ENCODE results near the gene PRR36. TPM values are rescaled to one million over a fixed set of nuclear protein-coding genes. Genes with fewer than 3 reads are reported as not detected.

PRR36 gene
- total and polyA plus RNA-seq, 5 donors from 2014 or later, result 0.05 to 0.22 (median 0.12) TPM; not detected in 2

DNA sequence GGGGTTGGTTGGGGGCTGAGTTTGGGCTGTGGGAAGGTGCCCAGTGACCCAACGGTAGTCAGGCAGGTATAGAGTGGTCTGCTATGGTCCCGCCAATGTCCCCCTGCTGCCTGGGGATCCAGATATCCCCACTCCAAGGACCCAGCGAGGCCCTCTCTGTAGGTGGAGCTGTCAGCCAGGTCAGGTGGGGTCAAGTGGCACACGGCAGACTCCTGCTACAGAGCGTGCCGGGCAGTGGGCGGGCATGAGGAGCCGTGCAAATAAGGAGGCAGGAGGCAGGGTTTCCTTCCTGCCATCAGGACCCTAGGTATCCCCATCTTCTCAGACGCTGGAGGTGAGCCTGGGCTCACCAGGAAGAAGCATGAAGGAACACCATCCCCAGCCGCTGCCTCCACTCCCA, 29.2 kb downstream of the PRR36 start:
- no peaks in the 10 kb centered on the region for H3K36me3 Mint-ChIP-seq
- Histone ChIP-seq H3K9me3 (ENCODE audit: control insufficient read depth in 2 of 2, low read length in 2 of 2) (no peaks in the 10 kb centered on the region), H3K4me3 (ENCODE audit: low read depth, low read length) (no peak overlapping the region), H3K36me3 (ENCODE audit: control insufficient read depth, insufficient read depth, low read length) (no peaks in the 10 kb centered on the region), H3K4me1 (ENCODE audit: control insufficient read depth, insufficient read depth, low read length, poor library complexity, severe bottlenecking) (no peaks in the 10 kb centered on the region), H3K27me3 (ENCODE audit: control insufficient read depth, insufficient read depth, low read length) (no peaks in the 10 kb centered on the region), H3K27ac (ENCODE audit: insufficient read depth, low read length, poor library complexity, severe bottlenecking) (no peak overlapping the region)
- H3K4me3 Mint-ChIP-seq, result no peak overlapping the region
- ATAC-seq (ENCODE audit: low read depth in 2 of 2) (no peak), DNase-seq (no peak)
- no peak overlapping the region for H3K27ac Mint-ChIP-seq
- H3K27me3 Mint-ChIP-seq, result no peaks in the 10 kb centered on the region
- H3K4me1 Mint-ChIP-seq, result no peaks in the 10 kb centered on the region
- H3K9me3 Mint-ChIP-seq, result peaks cover 0 to 2% (median 0%) of the 10 kb centered on the region in 7 donors

DNA sequence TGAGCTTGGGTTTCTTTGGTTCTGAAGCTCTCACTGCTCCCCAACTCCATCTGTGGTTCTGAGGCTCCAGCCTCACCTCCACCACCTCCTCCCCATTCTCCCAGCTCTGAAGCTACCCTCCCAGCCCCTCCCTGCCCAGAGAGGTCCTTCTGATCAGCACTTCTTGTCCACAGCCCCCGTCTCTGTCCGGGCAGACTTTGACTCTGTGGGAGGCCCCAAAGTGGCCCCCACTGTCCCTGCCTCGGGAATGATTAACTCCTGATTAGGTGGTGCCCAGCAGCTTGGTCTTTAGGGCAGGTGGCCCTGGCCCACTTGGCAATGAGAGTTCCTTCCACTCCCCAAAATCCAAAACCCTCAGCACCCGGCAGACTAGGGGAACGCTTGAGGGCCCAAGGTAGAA, 29.8 kb downstream of the PRR36 start:
- no peaks in the 10 kb centered on the region for H3K27me3 ChIP-seq (ENCODE audit: control insufficient read depth, insufficient read depth, low read length)
- Mint-ChIP-seq H3K4me3 (no peak overlapping the region), H3K27ac (no peak overlapping the region)

DNA sequence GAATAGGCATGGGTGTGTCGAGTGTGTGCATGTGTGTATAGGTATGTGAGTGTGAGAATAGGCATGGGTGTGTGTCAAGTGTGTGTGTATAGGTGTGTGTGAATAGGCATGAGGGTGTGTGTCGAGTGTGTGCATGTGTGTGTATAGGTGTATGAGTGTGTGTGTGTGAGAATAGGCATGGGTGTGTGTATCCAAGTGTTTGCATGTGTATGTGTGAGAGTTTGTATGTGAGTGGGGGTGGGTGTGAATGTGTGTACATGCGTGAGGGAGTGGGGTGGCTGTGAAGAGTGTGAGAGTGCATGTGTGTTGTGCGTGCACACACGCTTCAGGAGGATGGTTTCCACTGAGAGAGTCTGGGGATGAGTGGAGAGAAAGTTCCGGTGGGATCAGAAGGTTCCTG, 30.7 kb downstream of the PRR36 start:
- DNase-seq (no peak), ATAC-seq (ENCODE audit: low read depth in 2 of 2) (no peak)
- Mint-ChIP-seq H3K4me3 (no peak overlapping the region), H3K36me3 (peaks cover 2% of the 10 kb centered on the region), H3K9me3 (peaks cover 0 to 2% (median 0%) of the 10 kb centered on the region in 7 donors), H3K27ac (no peak overlapping the region), H3K27me3 (no peaks in the 10 kb centered on the region), H3K4me1 (peaks cover 0 to 2% (median 0%) of the 10 kb centered on the region in 4 donors)
- no peak overlapping the region for H3K4me3 ChIP-seq (ENCODE audit: low read depth, low read length)
- H3K27ac ChIP-seq (ENCODE audit: insufficient read depth, low read length, poor library complexity, severe bottlenecking), result no peak overlapping the region
- no peaks in the 10 kb centered on the region for H3K27me3 ChIP-seq (ENCODE audit: control insufficient read depth, insufficient read depth, low read length)
- no peaks in the 10 kb centered on the region for H3K9me3 ChIP-seq (ENCODE audit: control insufficient read depth in 2 of 2, low read length in 2 of 2)
- no peaks in the 10 kb centered on the region for H3K4me1 ChIP-seq (ENCODE audit: control insufficient read depth, insufficient read depth, low read length, poor library complexity, severe bottlenecking)
- no peaks in the 10 kb centered on the region for H3K36me3 ChIP-seq (ENCODE audit: control insufficient read depth, insufficient read depth, low read length)

More for the DNA sequence above, 29.8 kb downstream of the PRR36 start:
- Histone ChIP-seq H3K4me3 (ENCODE audit: low read depth, low read length) (no peak overlapping the region), H3K36me3 (ENCODE audit: control insufficient read depth, insufficient read depth, low read length) (no peaks in the 10 kb centered on the region), H3K9me3 (ENCODE audit: control insufficient read depth in 2 of 2, low read length in 2 of 2) (no peaks in the 10 kb centered on the region), H3K27ac (ENCODE audit: insufficient read depth, low read length, poor library complexity, severe bottlenecking) (no peak overlapping the region), H3K4me1 (ENCODE audit: control insufficient read depth, insufficient read depth, low read length, poor library complexity, severe bottlenecking) (no peaks in the 10 kb centered on the region)
- no peak for ATAC-seq (ENCODE audit: low read depth in 2 of 2)
- no peak for DNase-seq
- Mint-ChIP-seq H3K9me3 (peaks cover 0 to 2% (median 0%) of the 10 kb centered on the region in 7 donors), H3K4me1 (no peaks in the 10 kb centered on the region), H3K27me3 (no peaks in the 10 kb centered on the region), H3K36me3 (no peaks in the 10 kb centered on the region)

DNA sequence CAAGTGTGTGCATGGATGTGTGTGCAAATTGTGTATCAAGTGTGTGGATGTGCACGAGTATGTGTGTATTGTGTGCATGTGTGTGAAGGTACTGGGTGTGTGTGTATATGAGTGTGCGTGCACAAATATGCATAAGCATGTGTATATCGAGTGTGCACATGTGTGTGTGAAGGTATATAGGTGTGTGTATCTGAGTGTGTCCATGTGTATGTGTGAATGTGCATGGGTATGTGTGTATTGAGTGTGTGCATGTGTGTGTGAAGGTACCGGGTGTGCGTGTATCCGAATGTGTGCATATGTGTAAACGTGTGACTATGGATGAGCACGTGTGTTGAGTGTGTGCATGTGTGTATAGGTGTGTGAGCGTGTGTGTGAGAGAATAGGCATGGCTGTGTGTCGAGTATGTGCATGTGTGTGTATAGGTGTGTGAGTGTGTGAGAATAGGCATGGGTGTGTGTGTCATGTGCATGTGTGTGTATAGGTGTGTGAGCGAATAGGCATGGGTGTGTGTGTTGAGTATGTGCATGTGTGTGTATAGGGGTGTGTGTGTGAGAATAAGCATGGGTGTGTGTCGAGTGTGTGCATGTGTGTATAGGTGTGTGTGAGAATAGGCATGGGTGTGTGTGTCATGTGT, 31.4 kb downstream of the PRR36 start:
- H3K27me3 Mint-ChIP-seq, result no peaks in the 10 kb centered on the region
- H3K27me3 ChIP-seq (ENCODE audit: control insufficient read depth, insufficient read depth, low read length), result no peaks in the 10 kb centered on the region
- ATAC-seq (ENCODE audit: low read depth in 2 of 2) (no peak), DNase-seq (no peak)
- no peaks in the 10 kb centered on the region for H3K9me3 ChIP-seq (ENCODE audit: control insufficient read depth in 2 of 2, low read length in 2 of 2)
- H3K36me3 ChIP-seq (ENCODE audit: control insufficient read depth, insufficient read depth, low read length), result no peaks in the 10 kb centered on the region
- peaks cover 3% of the 10 kb centered on the region for H3K36me3 Mint-ChIP-seq
- H3K4me3 Mint-ChIP-seq, result no peak overlapping the region
- H3K4me1 ChIP-seq (ENCODE audit: control insufficient read depth, insufficient read depth, low read length, poor library complexity, severe bottlenecking), result no peaks in the 10 kb centered on the region
- peaks cover 0 to 2% (median 0%) of the 10 kb centered on the region in 4 donors for H3K4me1 Mint-ChIP-seq
- no peak overlapping the region for H3K27ac ChIP-seq (ENCODE audit: insufficient read depth, low read length, poor library complexity, severe bottlenecking)
- H3K27ac Mint-ChIP-seq, result no peak overlapping the region
- H3K4me3 ChIP-seq (ENCODE audit: low read depth, low read length), result no peak overlapping the region
- H3K9me3 Mint-ChIP-seq, result peaks cover 0 to 2% (median 0%) of the 10 kb centered on the region in 7 donors

DNA sequence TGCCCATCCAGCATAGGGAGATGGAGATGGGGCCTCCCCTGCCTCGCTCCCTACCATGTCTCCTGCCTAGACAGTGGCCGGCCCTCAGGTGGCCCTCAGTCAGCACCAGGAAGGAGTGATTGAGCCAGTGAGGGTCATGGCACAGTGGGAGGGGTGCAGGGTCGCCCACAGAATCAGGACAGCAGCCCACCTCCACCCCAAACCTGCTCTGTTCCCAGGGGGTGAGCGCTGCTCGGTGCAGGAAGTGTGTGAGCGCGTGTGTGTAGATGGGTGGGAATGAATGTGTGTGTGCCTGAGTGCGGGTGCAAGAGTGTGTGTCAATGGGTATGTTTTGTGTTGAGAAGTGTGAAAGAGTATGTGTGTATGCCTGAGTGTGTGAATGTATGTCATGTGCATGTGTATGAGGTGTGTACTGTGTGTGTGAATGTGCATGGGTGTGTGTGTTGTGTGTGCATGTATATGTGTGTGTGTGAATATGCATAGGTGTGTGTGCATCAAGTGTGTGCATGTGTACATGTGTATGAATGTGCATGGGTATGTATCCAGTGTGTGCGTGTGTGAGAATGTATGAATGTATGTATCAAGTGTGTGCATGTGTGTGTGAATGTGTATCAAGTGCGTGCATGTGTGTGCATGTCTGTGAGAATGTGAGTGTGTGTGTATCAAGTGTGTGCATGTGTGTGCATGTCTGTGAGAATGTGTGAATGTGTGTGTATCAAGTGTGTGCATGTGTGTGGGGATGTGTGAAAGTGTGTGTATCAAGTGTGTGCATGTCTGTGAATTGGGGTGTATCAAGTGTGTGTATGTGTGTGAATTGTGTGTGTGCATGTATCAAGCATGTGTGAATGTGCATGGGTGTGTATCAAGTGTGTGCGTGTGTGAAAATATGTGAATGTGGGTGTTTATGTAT, 32.2 kb downstream of the PRR36 start:
- Mint-ChIP-seq H3K4me3 (no peak overlapping the region), H3K4me1 (peaks cover 0 to 2% (median 0%) of the 10 kb centered on the region in 4 donors), H3K27ac (no peak overlapping the region), H3K9me3 (peaks cover 0 to 2% (median 0%) of the 10 kb centered on the region in 7 donors), H3K27me3 (no peaks in the 10 kb centered on the region), H3K36me3 (peaks cover 3% of the 10 kb centered on the region)
- no peaks in the 10 kb centered on the region for H3K27me3 ChIP-seq (ENCODE audit: control insufficient read depth, insufficient read depth, low read length)
- H3K4me1 ChIP-seq (ENCODE audit: control insufficient read depth, insufficient read depth, low read length, poor library complexity, severe bottlenecking), result no peaks in the 10 kb centered on the region
- H3K9me3 ChIP-seq (ENCODE audit: control insufficient read depth in 2 of 2, low read length in 2 of 2), result no peaks in the 10 kb centered on the region
- no peak for ATAC-seq (ENCODE audit: low read depth in 2 of 2)
- no peak overlapping the region for H3K27ac ChIP-seq (ENCODE audit: insufficient read depth, low read length, poor library complexity, severe bottlenecking)
- H3K4me3 ChIP-seq (ENCODE audit: low read depth, low read length), result no peak overlapping the region
- no peak for DNase-seq
- no peaks in the 10 kb centered on the region for H3K36me3 ChIP-seq (ENCODE audit: control insufficient read depth, insufficient read depth, low read length)

DNA sequence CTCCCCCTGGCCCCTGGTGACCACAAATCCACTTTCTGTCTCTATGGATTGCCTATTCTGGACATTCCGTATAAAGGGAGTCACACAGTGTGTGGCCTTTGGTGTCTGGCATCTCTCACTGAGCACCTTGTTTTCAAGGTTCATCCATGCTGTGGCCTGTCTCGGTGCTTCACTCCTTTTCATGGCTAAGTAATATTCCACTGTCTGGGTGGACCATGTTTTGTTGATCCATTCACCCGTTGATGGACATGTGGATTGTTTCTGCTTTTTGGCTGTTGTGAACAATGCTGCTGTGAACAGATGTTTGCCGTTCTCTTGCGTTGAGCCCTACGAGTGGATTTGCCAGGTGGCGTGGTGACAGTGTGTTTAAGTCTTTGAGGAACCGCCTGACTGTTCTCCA, 33.6 kb downstream of the PRR36 start:
- ATAC-seq (ENCODE audit: low read depth in 2 of 2) (no peak), DNase-seq (no peak)
- no peak overlapping the region for H3K27ac ChIP-seq (ENCODE audit: insufficient read depth, low read length, poor library complexity, severe bottlenecking)
- no peaks in the 10 kb centered on the region for H3K27me3 ChIP-seq (ENCODE audit: control insufficient read depth, insufficient read depth, low read length)
- no peaks in the 10 kb centered on the region for H3K4me1 ChIP-seq (ENCODE audit: control insufficient read depth, insufficient read depth, low read length, poor library complexity, severe bottlenecking)
- no peaks in the 10 kb centered on the region for H3K36me3 ChIP-seq (ENCODE audit: control insufficient read depth, insufficient read depth, low read length)
- Mint-ChIP-seq H3K27ac (no peak overlapping the region), H3K4me1 (peaks cover 0 to 2% (median 0%) of the 10 kb centered on the region in 4 donors), H3K9me3 (peaks cover 0 to 2% (median 0%) of the 10 kb centered on the region in 7 donors), H3K27me3 (no peaks in the 10 kb centered on the region), H3K4me3 (no peak overlapping the region), H3K36me3 (peaks cover 3% of the 10 kb centered on the region)
- no peak overlapping the region for H3K4me3 ChIP-seq (ENCODE audit: low read depth, low read length)
- H3K9me3 ChIP-seq (ENCODE audit: control insufficient read depth in 2 of 2, low read length in 2 of 2), result no peaks in the 10 kb centered on the region

DNA sequence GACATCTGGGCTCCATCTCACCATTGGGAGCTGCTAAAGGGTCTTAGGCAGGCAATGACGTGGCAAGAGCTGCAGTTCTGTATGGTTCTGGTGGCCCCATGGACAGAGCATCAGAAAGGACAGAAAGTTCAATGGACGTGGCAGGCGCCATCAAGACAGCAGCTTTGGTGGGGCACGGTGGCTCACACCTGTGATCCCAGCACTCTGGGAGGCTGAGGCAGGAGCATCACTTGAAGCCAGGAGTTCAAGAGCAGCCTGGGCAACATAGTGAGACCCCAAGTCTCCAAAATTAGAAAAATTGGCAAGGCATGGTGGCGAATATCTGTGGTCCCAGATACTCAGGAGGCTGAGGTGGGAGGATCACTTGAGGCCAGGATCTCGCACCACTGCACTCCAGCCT, 34.7 kb downstream of the PRR36 start:
- peaks cover 0 to 2% (median 0%) of the 10 kb centered on the region in 7 donors for H3K9me3 Mint-ChIP-seq
- H3K27me3 ChIP-seq (ENCODE audit: control insufficient read depth, insufficient read depth, low read length), result no peaks in the 10 kb centered on the region
- no peaks in the 10 kb centered on the region for H3K27me3 Mint-ChIP-seq
- no peaks in the 10 kb centered on the region for H3K9me3 ChIP-seq (ENCODE audit: control insufficient read depth in 2 of 2, low read length in 2 of 2)
- DNase-seq, result no peak
- no peaks in the 10 kb centered on the region for H3K36me3 ChIP-seq (ENCODE audit: control insufficient read depth, insufficient read depth, low read length)
- no peak overlapping the region for H3K4me3 ChIP-seq (ENCODE audit: low read depth, low read length)
- no peak overlapping the region for H3K27ac ChIP-seq (ENCODE audit: insufficient read depth, low read length, poor library complexity, severe bottlenecking)
- no peak overlapping the region for H3K4me3 Mint-ChIP-seq
- peaks cover 3% of the 10 kb centered on the region for H3K36me3 Mint-ChIP-seq
- H3K4me1 ChIP-seq (ENCODE audit: control insufficient read depth, insufficient read depth, low read length, poor library complexity, severe bottlenecking), result no peaks in the 10 kb centered on the region
- H3K4me1 Mint-ChIP-seq, result peaks cover 0 to 2% (median 0%) of the 10 kb centered on the region in 4 donors
- H3K27ac Mint-ChIP-seq, result no peak overlapping the region
- ATAC-seq (ENCODE audit: low read depth in 2 of 2), result no peak
